SK-N-SH (cell line): ENCODE results near the gene ANKS6. TPM values are rescaled to one million over a fixed set of nuclear protein-coding genes. Genes with fewer than 3 reads are reported as not detected.

Experiments used
- CTCF ChIA-PET: fragments of 300-600, 350-600 bp; formaldehyde crosslinking; extraction: SDS; loops from one replicate; lab custom pipeline; 2021; lab: Yijun Ruan, JAX
- POLR2A ChIA-PET: fragments of 350-600 bp; sonication (Branson Sonifier 250); formaldehyde crosslinking; extraction: SDS; loops from one replicate; lab custom pipeline; 2020; ENCODE audit warnings: antibody characterized with exemption, inconsistent platforms; lab: Yijun Ruan, JAX
- DNase-seq: peaks from one replicate; pipeline ENCODE4 v3.0.0; 2012
- H2AFZ ChIP-seq: fragments of 200-600 bp; sonication (generic); 2 replicates; pipeline ENCODE4 v1.8.1; 2016; ENCODE audit warnings: antibody characterized with exemption, mild to moderate bottlenecking, low read depth
- H3F3A ChIP-seq: fragments of 200-600 bp; sonication (generic); replicated peaks from 2 replicates; pipeline ENCODE3; 2016; ENCODE audit warnings: antibody characterized with exemption, mild to moderate bottlenecking; ENCODE audit not compliant: insufficient read depth
- H3K27ac ChIP-seq, 2 experiments: fragments of 200-500 bp in 1 of 2; fragments of 200-600 bp in 1 of 2; sonication (Bioruptor generic) in 1 of 2; sonication (generic), shearing (Covaris generic) in 1 of 2; 2 replicates each; pipeline versions ENCODE4 v1.5.1 to v1.6.1; 2014 to 2016; ENCODE audit warnings: low read depth in 2 of 2, inconsistent platforms in 1 of 2, low read length in 1 of 2, mild to moderate bottlenecking in 1 of 2, mixed read lengths in 1 of 2
- H3K27me3 ChIP-seq: fragments of 200-600 bp; sonication (generic), shearing (Covaris generic); 2 replicates; pipeline ENCODE4 v1.6.1; 2016; ENCODE audit warnings: mixed run types; ENCODE audit not compliant: insufficient read depth
- H3K36me3 ChIP-seq, 2 experiments: fragments of 200-500 bp in 1 of 2; fragments of 200-600 bp in 1 of 2; sonication (Bioruptor generic) in 1 of 2; sonication (generic) in 1 of 2; replicated peaks in 1 of 2; 2 replicates each; pipeline versions ENCODE3 to v1.5.1; 2014 to 2016; ENCODE audit warnings: low read length in 1 of 2, mild to moderate bottlenecking in 1 of 2; ENCODE audit not compliant: insufficient read depth in 2 of 2, control insufficient read depth in 1 of 2
- H3K4me1 ChIP-seq, 2 experiments: fragments of 200-500 bp in 1 of 2; fragments of 200-600 bp in 1 of 2; sonication (Bioruptor generic) in 1 of 2; sonication (generic), shearing (Covaris generic) in 1 of 2; 2 replicates each; pipeline versions ENCODE4 v1.5.1 to v1.6.1; 2014 to 2016; ENCODE audit warnings: low read depth in 1 of 2, low read length in 1 of 2, mixed run types in 1 of 2; ENCODE audit not compliant: insufficient read depth in 2 of 2, control insufficient read depth in 1 of 2
- H3K4me2 ChIP-seq: fragments of 200-600 bp; sonication (generic), shearing (Covaris generic); 2 replicates; pipeline ENCODE4 v1.6.1; 2017; ENCODE audit warnings: mixed run types
- H3K4me3 ChIP-seq, 2 experiments: fragments of 200-500 bp in 1 of 2; fragments of 200-600 bp in 1 of 2; sonication (Bioruptor generic) in 1 of 2; sonication (generic), shearing (Covaris generic) in 1 of 2; 2 replicates each; pipeline versions ENCODE4 v1.5.1 to v1.8.1; 2014 to 2016; ENCODE audit warnings: low read depth in 2 of 2, inconsistent platforms in 1 of 2, low read length in 1 of 2, mild to moderate bottlenecking in 1 of 2, mixed read lengths in 1 of 2, moderate library complexity in 1 of 2
- H3K79me2 ChIP-seq: fragments of 200-600 bp; sonication (generic); 2 replicates; pipeline ENCODE4 v1.8.1; 2017; ENCODE audit warnings: mild to moderate bottlenecking; ENCODE audit not compliant: insufficient read depth
- H3K9ac ChIP-seq: fragments of 200-600 bp; sonication (generic); 2 replicates; pipeline ENCODE4 v1.6.1; 2017; ENCODE audit warnings: mixed run types
- H3K9me2 ChIP-seq: fragments of 200-600 bp; sonication (generic); 2 replicates; pipeline ENCODE4 v1.6.1; 2017; ENCODE audit warnings: mixed run types
- H3K9me3 ChIP-seq: fragments of 200-600 bp; sonication (generic); 2 replicates; pipeline ENCODE4 v1.6.1; 2017; ENCODE audit warnings: mixed run types, mild to moderate bottlenecking, moderate library complexity
- H4K20me1 ChIP-seq: fragments of 200-600 bp; sonication (generic); 2 replicates; pipeline ENCODE4 v1.6.1; 2017; ENCODE audit warnings: mild to moderate bottlenecking, mixed run types; ENCODE audit not compliant: insufficient read depth
- CHD2 ChIP-seq: fragments of 150-350 bp; IDR thresholded peaks from 2 replicates; pipeline ENCODE4 v1.6.1; 2018; ENCODE audit warnings: low read length; ENCODE audit not compliant: partially characterized antibody
- ELF1 ChIP-seq: IDR thresholded peaks from 2 replicates; pipeline ENCODE4 v1.4.0; 2012
- EZH2phosphoT487 ChIP-seq: fragments of 200-600 bp; sonication (generic); IDR thresholded peaks from 2 replicates; pipeline ENCODE4 v1.6.1; 2017; ENCODE audit warnings: low read depth, mixed run types, mild to moderate bottlenecking, antibody characterized with exemption, moderate library complexity, borderline replicate concordance
- FOSL2 ChIP-seq: IDR thresholded peaks from 2 replicates; pipeline ENCODE4 v1.4.0; 2012; ENCODE audit warnings: low read depth, mild to moderate bottlenecking, moderate library complexity, borderline replicate concordance
- FOXJ3 ChIP-seq: sonication (generic); formaldehyde crosslinking; IDR thresholded peaks from 2 replicates; pipeline ENCODE4 v1.5.1; 2020; ENCODE audit warnings: mild to moderate bottlenecking, missing genetic modification reagents
- JUND ChIP-seq: IDR thresholded peaks from 2 replicates; pipeline ENCODE4 v1.4.0; 2012
- MAX ChIP-seq: IDR thresholded peaks from 2 replicates; pipeline ENCODE4 v1.4.0; 2012; ENCODE audit warnings: low read depth
- MXI1 ChIP-seq: IDR thresholded peaks from 2 replicates; pipeline ENCODE4 v1.6.1; 2012; ENCODE audit warnings: mild to moderate bottlenecking, low read depth, low read length, improper control_type of control experiment
- POLR2AphosphoS5 ChIP-seq: IDR thresholded peaks from 2 replicates; pipeline ENCODE4 v1.6.1; 2012; ENCODE audit warnings: low read depth, low read length
- RAD21 ChIP-seq: IDR thresholded peaks from 2 replicates; pipeline ENCODE4 v1.6.1; 2012; ENCODE audit warnings: mild to moderate bottlenecking, low read length
- RCOR1 ChIP-seq: fragments of 150-350 bp; IDR thresholded peaks from 2 replicates; pipeline ENCODE4 v1.6.1; 2017; ENCODE audit warnings: antibody characterized with exemption, low read length
- REST ChIP-seq: IDR thresholded peaks from 2 replicates; pipeline ENCODE4 v1.6.1; 2012; ENCODE audit warnings: mild to moderate bottlenecking, low read depth, low read length, moderate library complexity
- RFX5 ChIP-seq: IDR thresholded peaks from 2 replicates; pipeline ENCODE4 v1.6.1; 2012; ENCODE audit warnings: mild to moderate bottlenecking, improper control_type of control experiment, low read length
- RXRA ChIP-seq: IDR thresholded peaks from 2 replicates; pipeline ENCODE4 v1.4.0; 2012; ENCODE audit warnings: low read depth, mild to moderate bottlenecking, borderline replicate concordance
- SIN3A ChIP-seq: IDR thresholded peaks from 2 replicates; pipeline ENCODE4 v1.6.1; 2012; ENCODE audit warnings: low read depth, mild to moderate bottlenecking, low read length, moderate library complexity, borderline replicate concordance
- SMC3 ChIP-seq: IDR thresholded peaks from 2 replicates; pipeline ENCODE4 v1.6.1; 2012; ENCODE audit warnings: low read depth, low read length, improper control_type of control experiment
- TAF1 ChIP-seq: IDR thresholded peaks from 2 replicates; pipeline ENCODE4 v1.6.1; 2012; ENCODE audit warnings: low read depth, mild to moderate bottlenecking, low read length, moderate library complexity, borderline replicate concordance
- TEAD4 ChIP-seq: IDR thresholded peaks from 2 replicates; pipeline ENCODE4 v1.4.0; 2012; ENCODE audit warnings: mild to moderate bottlenecking, borderline replicate concordance; ENCODE audit not compliant: insufficient read depth
- USF1 ChIP-seq: IDR thresholded peaks from 2 replicates; pipeline ENCODE4 v1.4.0; 2012; ENCODE audit warnings: low read depth, borderline replicate concordance
- whole genome bisulfite sequencing: methylation state at CpG from one replicate; pipeline ENCODE4 v1.1.6; 2017; ENCODE audit warnings: low lambda C conversion rate; 5-methylcytosine and 5-hydroxymethylcytosine counted together
- polyA plus RNA-seq, 3 experiments: library from polyadenylated mRNA; depleted of rRNA; stranded (reverse); fragments of >200 nt; gene quantifications; 2 replicates each; pipeline ENCODE4 v1.2.3, GENCODE V29; 2012

The ANKS6 gene
- polyA plus RNA-seq, 1 of the 3 experiments (the other 2 are of a cell fraction), result 29.3 TPM

- TF ChIP-seq USF1, result no peak
- TF ChIP-seq TEAD4, result no peak
- no peak for TF ChIP-seq JUND
- TF ChIP-seq ELF1, result no peak
- no peak for TF ChIP-seq MXI1
- no peak for TF ChIP-seq RXRA
Observed at GRCh38 chr9:98795295-98795955, 930 bp downstream of the ANKS6 start (continued).

- H4K20me1 ChIP-seq, result peaks cover 10% of the 10 kb centered on the region
- H3K4me1 ChIP-seq, result peaks cover 3 to 15% of the 10 kb centered on the region in 2 experiments; a peak in 1 of 4 replicates
- H3K4me3 ChIP-seq, result no peak overlapping the region
- DNase-seq, result no peak
- H3K27ac ChIP-seq, result no peak overlapping the region
- CTCF ChIA-PET, result interaction anchor here (2.1 to 2.9 kb wide), 2 partner anchors 13 to 479 kb away, joined by 6 to 17 read pairs; partner anchors contain the start of gene GALNT12
- H3K79me2 ChIP-seq, result peaks cover 12% of the 10 kb centered on the region; the same call in 1 of the 2 replicates
- H3K9ac ChIP-seq, result no peak overlapping the region
- no peak overlapping the region for H2AFZ ChIP-seq
- POLR2A ChIA-PET, result no interaction called here
- H3K27me3 ChIP-seq, result no peaks in the 10 kb centered on the region
- H3F3A ChIP-seq, result peaks cover 4% of the 10 kb centered on the region
- WGBS, result 100% methylated on average over 2 of the region's 3 CpGs
- no peak for TF ChIP-seq JUND
- TF ChIP-seq MAX, result no peak
- TF ChIP-seq RAD21, result no peak
- no peak for TF ChIP-seq TAF1
- no peak for TF ChIP-seq CHD2
- TF ChIP-seq REST, result no peak
- no peak for TF ChIP-seq EZH2phosphoT487
- TF ChIP-seq RCOR1, result no peak
- TF ChIP-seq MXI1, result no peak
- TF ChIP-seq POLR2AphosphoS5, result no peak
- TF ChIP-seq RFX5, result no peak
- no peak for TF ChIP-seq ELF1
- TF ChIP-seq FOXJ3 (CRISPR knock-in tag), result no peak
- no peak for TF ChIP-seq SIN3A
- no peak for TF ChIP-seq SMC3
- TF ChIP-seq FOSL2, result no peak
- TF ChIP-seq TEAD4, result no peak
- H3K9me2 ChIP-seq, result no peaks in the 10 kb centered on the region
- no peaks in the 10 kb centered on the region for H3K9me3 ChIP-seq
- peak overlapping the region; percentile 82 for H3K4me2 ChIP-seq
- H3K36me3 ChIP-seq, result peaks cover 0 to 3% of the 10 kb centered on the region in 2 experiments
Observed at GRCh38 chr9:98794802-98795201, 1.6 kb downstream of the ANKS6 start.
